GM21381 (cell line): ENCODE results near the gene PTRH1.
A peak's percentile ranks its signal among the peaks of the same experiment; 100 is the strongest.

Experiments used
- ATAC-seq: cut with Tn5 transposase; IDR thresholded peaks from one replicate; pipeline ENCODE4 v1.9.1; 2021; ENCODE audit warnings: mild to moderate bottlenecking, moderate library complexity; ENCODE audit not compliant: unreplicated experiment

The PTRH1 gene

DNA sequence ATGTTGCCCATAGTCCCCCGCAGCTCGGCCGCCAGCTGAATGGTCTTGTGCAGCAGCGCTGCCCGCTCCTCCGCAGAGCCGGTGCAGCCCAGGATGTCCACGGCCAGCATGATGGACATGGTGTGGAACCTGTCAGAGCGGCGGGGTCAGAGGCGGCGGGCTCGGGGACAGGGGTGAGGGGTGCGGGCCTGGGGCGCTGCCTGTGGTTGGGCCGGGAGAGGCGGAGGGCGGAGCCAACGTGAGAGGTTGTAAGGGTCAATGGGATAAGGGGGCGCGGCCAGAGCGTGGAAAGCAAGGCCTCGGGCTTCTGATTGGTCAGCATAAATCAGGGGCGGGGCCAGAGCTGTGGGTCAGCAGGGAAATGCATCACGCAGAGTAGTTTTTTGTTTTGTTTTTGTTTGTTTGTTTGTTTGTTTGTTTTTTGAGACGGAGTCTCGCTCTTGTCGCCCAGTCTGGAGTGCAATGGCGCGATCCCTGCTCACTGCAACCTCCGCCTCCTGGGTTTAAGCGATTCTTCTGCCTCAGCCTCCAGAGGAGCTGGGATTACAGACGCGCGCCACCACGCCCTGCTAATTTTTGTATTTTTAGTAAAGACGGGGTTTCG lies 26.5 kb upstream of the PTRH1 start:
- no peak for ATAC-seq

GRCh38 chr9:127739614-127740330 lies 24.3 kb upstream of the PTRH1 start:
- no peak for ATAC-seq

DNA sequence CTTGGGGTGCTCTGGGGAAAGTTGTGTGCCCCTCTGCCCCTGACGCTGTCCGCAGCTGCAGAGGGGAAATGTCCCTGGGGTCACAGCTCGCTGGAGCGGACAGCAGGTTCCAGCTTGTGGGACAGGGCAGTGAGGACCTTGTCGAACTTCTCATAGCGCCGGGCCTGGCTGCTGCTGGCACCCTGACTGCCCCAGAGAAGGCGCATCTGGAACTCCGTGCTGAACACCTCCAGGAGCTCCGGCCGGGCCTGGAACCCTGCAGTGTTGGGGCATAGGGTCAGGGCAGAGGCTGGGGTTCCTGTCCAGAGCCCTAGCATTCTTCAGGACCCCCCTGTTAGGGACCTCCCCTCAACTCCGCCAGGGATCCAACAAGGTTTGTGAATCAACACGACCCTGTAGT lies 23.2 kb upstream of the PTRH1 start:
- ATAC-seq: no peak

DNA sequence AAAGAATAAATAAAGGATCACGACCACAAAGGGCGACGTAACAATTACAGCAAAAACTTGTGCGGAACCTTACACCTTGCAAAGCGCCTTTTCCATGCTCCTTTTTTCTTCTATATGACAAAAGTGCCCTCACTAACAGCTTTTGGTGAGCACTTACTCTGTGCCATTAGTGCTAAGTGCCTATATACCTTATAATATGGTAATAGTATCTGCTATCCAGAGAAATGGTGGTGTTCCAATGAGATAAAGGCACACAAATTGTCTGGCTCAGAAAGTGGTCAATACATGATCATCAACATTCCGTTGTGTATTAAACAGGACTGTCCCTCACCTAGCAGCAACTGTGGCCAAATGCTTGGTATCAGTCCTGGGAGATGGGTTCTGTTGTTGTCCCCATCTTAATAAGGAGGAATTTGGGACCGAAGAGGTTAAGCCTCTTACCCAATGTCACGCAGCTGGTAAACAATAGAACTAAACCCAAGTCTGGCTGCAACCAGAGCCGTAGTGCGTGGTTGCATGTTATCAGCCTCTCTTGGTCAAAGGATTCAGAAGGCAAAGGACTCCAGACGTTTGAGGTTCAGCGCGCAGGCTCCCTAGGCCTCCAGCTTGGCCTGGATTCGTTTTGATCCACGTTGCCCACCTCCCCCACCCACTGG lies 20.2 kb upstream of the PTRH1 start:
- ATAC-seq: no peak

GRCh38 chr9:127734747-127735529 lies 19.5 kb upstream of the PTRH1 start, which contains the start of gene TOR2A:
TOR2A (minus strand) TSS chr9:127735294; CDS start chr9:127735270, 24 bp downstream.
- ATAC-seq: peak; percentile 80

DNA sequence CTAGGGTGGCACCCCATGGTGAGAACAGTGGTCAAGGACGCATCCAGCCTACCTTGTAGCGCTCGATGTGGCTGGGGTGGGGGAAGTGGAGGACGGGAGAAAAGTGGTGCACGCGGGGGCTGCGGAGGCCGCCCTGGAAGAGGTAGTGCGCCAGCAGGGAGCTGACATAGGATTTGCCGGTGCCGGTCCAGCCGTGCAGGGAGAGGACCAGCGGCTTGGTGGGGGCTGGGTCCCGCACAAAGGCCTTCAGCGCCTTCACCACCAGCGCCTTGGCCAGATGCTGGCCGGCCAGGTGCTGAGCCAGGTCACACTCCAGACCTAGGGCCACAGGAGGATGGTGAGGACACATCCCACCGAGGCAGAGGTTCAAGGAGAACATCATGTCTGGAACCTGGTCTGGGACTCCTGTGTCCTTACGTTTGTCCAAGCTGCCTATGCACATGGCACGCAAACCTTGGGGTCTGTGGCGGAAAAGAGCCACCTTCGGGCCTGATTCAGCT lies 18.8 kb upstream of the PTRH1 start:
- peak; percentile 3 for ATAC-seq

GRCh38 chr9:127733614-127734013 lies 18.2 kb upstream of the PTRH1 start:
- no peak for ATAC-seq

DNA sequence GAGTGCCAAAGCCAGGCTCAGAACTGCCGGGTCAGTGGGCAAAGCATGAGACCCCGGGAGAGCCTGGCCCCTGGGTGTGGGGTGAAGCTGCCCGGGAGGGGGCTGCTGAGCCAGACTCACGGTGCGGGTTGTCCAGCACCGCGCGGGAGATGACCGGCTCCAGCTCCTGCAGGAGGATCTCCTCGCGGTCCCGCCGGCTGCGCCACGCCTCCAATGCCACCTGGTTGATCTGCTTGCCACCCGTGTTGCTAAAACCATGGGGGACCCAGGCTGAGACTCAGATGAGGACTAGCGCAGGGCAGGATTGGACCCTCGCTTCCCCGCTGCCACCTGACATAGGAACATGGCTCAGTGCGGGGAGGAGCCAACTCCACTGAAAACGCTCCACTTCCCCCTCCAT lies 17.0 kb upstream of the PTRH1 start:
- ATAC-seq: no peak

DNA sequence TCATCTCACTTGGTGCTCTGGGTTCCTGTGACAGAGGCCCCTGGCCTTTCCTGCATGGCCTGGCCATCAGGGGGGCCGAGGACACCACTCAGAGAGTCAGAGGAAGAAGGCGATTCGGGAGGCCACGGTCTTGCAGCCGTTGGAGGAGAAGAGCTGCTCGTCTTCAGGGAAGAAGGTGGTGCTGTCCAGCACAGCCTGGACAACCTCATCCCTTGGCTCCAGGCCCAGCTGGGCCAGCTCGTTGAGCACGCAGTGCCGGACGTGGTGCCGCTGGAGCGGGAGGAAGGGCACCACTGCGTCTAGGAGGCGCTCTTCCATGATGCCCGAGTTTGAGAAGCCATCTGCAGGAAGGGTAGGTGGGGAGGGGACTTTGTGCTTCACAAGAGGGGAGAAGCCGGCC lies 16.5 kb upstream of the PTRH1 start:
- no peak for ATAC-seq

- ATAC-seq: no peak
Measured at GRCh38 chr9:127730799-127731410, 15.4 kb upstream of the PTRH1 start.

- no peak for ATAC-seq
Measured at GRCh38 chr9:127730262-127730661, 14.8 kb upstream of the PTRH1 start.

DNA sequence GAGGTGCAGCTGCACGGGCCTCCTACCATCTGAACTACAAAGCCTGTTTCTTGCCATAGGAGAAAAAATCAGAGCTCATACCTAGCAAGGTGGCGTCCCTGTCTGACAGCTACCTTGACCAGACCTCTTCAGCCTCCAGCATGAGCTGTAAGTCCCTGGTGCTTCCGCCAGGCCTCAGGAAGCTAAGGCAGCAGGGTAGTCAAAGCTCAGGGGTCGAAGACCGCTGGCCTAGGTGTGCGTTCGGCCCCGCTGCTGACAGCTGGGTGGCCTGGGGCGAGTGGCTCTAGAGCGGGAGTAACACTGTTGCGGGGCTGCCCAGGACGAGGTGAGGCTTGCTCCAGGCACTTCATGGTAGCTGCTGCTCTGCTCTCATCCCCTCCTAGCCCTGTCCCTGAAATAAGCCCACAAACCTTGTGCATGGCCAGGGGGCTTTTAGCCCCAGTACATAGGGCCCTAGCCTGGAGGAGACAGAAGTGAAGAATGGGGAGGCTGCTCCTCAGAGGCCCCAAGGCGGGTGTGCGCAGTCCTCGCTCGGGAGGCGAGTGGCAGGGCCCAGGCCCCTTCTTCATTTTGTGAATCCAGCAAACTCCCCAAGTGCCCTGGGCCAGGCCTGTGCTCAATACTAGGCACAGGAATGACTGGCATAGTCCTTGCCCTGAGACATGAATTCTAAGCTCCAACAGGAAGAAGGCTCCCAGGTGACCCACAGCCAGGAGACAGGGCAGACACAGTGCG lies 14.2 kb upstream of the PTRH1 start:
- no peak for ATAC-seq

DNA sequence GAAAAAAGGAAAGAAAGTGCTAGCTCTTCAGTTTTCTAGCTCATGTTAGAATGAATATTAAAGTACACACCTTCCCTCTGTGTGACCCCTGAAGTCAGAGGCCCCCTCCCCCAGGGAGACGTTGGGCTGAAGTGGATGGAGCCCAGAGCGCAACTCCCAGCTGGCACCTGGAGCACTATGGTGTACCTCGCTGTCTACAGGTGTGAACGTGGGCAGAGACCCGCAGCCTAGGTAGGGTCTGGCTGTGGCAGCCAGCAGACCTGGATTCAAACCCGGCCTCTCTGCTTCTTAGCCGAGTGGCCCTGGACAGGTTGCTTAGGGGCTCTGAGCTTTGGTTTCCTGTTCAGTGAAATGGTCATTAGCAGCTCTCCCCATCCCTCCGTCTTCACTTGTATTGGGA lies 13.3 kb upstream of the PTRH1 start:
- ATAC-seq: no peak

GRCh38 chr9:127726871-127727270 lies 11.4 kb upstream of the PTRH1 start:
- ATAC-seq: no peak

DNA sequence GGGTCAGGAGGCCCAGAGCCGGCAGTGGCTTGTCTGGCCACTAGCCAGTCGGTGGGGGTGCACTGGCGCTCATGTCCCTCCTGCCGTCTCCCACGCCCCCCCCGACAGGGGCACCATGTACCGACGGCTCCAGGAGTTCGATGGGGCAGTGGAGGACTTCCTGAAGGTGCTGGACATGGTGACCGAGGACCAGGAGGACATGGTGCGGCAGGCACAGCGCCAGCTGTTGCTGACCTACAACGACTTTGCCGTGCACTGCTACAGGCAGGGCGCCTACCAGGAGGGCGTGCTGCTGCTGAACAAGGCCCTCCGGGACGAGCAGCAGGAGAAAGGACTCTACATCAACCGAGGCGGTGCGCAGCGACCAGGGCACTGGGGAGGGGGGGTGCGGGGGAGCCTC lies 8.5 kb upstream of the PTRH1 start:
- no peak for ATAC-seq

DNA sequence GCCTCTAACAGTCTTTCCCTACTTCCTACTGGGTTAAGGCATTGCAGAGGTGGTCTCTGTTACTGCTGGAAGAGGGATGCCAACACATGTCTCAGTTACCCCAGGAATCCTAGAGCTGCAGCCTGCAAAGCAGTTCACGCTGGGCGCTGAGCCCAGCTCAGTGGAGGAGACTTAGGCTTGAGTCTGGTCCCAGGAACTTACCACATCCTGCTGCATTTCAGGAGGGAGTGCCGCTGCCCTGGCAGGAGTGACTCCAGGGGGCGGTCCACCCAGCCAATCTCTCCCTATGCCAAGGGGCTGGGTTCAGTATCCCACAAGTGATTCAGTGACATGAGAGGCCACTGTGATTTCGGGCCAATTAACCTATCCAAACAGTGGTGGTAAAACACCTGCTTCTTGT lies 8.0 kb upstream of the PTRH1 start:
- ATAC-seq: no peak

DNA sequence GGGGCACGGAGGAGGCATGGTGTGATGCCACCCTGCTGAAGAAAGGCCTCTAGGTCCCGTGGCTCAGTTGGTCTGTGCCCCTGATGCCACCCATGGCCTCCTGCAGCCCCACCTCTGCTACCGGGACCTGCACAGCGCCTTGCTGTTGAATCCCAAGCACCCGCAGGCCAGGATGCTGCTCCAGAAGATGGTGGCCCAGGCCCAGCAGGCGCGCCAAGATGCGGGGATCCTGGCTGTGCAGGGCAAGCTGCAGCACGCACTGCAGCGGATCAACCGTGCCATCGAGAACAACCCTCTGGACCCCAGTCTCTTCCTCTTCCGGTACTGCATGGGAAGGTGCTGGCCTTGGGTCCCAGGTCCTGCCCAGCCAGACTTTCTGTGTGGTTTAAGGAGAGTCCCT lies 7.5 kb upstream of the PTRH1 start:
- ATAC-seq: no peak

DNA sequence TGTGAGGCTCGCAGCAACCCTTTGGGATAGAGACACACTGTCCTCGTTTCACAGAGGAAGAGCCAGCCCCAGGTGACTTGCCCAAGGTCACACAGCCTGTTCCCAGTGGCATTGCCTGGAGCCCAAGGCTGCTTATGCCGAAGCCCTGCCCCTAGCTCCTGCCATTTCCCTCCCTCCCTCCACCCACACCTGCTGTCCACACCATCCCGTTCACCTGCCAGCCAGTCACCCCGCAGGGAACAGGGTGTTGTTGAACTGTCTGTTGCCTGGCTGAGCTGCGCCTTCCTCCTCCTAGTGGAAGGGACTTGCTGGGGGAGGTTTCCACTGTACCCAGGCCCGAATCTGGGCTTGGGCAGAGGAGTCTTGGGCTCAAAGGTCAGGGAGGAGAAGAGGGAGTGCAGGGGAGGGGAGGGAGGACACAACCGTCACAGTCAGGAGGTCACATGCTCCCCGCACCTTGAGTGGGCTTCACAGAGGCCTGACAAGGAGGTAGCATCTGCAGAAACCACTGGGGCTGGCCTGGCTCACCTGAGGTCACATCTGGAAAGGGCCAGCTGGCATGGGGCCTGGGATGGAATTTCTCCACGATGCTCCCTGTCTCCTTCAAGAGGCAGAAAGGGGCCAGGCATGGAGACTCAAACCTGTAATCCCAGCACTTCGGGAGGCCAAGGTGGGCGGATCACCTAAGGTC lies 6.7 kb upstream of the PTRH1 start:
- ATAC-seq: no peak

DNA sequence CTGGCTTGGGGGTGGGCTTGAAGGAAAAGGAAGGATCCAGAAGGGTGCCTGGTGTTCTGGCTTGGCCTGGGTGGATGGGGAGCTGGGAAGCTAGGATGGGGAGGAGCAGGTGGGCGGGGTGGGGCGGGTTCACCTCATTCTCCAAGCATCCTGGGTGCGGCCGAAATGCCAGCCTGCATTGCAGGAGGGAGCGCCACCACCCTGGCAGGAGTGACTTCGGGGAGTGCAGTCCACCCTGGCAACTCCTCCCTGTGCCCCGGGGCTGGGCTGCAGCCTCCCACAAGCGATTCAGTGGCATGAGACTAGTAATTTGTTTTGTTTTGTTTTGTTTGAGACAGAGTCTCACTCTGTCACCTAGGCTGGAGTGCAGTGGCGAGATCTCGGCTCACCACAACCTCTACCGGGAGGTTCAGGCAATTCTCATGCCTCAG lies 5.9 kb upstream of the PTRH1 start:
- ATAC-seq: no peak

DNA sequence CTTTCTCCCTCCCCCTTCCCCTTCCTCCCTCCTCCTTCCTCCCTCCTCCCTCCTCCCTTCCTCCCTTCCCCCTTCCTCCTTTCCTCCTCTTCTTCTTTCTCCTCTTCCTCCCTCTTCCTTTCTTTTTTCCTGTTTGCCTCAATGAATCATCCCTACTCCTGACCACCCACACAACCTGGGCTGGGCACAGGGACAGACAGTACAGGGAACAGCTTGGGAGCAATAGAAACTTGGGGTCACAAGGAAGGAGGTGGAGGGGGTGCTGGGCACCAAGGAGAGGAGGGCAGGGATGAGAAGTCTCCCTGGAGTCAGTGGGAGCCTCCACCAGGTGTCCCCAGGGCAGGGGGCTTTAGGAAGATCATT lies 5.4 kb upstream of the PTRH1 start:
- no peak for ATAC-seq
